HUDEP-2 (cell line): ENCODE results near the gene KRT77.

ENCODE experiments used
- DNase-seq, 76 experiments: peaks; one replicate each; lab custom pipeline; 2025; ENCODE audit not compliant: unreplicated experiment in 76 of 76; lab: John Stamatoyannopoulos, UW

The KRT77 gene

DNA sequence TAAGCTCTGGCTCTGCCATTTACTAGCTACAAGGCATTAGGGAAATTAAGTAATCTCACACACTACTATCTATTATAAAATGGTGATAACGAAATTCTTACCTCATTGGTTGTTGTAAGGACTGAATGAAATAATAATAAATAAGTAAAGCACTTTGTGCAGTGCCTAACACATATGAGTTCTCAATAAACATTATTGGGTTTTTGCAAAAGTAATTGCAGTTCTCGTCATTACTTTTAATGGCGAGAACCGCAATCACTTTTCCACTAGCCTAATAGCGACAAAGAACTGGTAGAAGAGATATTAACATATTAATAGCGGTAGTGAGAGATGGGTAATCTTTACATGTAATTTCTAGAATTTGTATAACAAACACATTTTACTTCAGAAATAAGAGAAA, 9.2 kb downstream of the KRT77 start:
- DNase-seq = no peak

DNA sequence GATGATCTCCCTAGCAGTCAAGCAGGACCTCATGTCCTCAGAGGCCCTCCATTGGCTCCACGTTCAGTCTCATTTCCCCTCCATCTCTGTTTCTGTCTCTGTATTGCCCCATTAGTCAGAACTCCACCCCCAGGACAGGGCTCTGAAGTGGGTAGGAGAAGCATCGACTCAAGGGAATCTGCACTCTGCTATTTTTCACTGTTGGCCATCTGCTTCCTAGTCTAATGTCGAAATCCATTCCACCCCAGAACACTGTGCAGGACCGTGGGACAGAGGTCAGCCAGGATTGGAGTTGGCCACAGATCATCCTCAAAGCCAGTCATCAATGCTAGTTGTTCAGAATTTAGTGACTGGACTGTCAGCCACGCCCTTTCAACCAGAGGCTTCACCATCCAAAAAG, 10.1 kb downstream of the KRT77 start:
- DNase-seq = no peak

DNA sequence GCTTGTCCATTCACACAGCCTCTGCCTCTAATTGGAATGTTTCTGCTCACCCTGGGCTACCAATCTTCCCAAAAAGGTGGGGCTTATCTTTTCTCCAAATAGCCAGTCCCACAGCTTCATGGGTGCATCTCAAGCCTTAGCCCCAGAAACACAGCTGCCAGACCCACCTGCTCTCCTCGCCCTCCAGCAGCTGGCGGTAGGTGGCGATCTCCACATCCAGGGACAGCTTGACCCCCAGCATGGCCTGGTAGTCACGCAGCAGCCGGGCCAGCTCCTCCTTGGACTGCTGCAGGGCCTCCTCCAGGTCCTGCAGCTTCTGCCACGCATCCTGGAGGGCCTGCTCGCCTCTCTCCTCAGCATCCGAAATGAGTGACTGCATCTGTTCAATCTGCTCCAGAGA, 11.1 kb downstream of the KRT77 start:
- DNase-seq = peak in 2 of 76 experiments; percentile 11 to 16

DNA sequence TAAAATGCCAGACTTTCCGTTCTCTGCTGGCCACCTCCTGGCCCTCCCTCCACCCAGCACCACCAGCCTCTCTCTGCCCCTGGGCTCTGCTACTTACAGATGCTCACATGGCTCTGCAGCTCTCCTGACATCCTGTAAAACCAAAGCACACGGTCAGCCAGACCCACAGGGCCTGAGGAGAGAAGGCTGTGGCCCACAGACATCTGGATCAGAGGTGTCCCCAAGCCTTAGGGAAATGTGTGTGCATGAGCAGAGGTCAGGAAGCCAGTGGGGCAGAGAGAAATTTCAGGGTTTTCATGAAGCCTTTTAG, 11.5 kb downstream of the KRT77 start:
- no peak for DNase-seq

DNA sequence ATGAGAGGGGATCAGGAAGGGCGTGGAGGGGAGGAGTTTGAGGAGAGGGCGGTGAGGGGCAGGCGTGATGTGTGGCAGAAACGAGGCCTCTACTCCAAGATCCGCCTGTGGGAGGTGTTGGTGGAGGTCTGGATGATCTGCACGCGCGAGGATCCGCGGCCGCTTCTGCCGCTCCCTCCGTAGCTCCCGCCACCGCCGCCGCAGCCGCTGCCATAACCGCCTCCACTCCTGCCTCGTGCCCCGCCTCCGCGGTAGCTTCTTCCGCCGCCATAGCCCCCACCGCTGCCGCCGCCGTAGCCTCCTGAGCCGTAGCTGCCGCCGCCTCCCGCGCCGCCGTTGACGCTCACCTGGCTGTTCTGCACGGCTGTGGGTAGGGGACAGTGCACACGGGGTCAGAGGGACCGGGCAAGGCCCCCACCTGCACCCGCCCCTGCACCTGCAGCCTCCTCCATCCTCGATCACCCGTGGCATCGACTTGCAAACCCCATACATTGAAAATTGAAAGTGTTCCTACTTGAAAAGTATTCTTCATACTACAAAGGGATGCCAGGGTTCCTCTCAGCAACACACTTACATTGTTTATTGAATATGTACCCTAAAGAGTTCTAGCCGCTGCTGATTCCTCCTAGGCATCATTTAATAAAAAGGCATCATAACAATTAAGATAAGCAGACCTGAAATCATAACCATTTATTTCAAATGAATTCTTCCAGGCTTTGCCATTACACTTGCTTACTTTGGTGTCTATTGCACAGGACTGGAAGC, 12.1 kb downstream of the KRT77 start:
- no peak for DNase-seq

DNA sequence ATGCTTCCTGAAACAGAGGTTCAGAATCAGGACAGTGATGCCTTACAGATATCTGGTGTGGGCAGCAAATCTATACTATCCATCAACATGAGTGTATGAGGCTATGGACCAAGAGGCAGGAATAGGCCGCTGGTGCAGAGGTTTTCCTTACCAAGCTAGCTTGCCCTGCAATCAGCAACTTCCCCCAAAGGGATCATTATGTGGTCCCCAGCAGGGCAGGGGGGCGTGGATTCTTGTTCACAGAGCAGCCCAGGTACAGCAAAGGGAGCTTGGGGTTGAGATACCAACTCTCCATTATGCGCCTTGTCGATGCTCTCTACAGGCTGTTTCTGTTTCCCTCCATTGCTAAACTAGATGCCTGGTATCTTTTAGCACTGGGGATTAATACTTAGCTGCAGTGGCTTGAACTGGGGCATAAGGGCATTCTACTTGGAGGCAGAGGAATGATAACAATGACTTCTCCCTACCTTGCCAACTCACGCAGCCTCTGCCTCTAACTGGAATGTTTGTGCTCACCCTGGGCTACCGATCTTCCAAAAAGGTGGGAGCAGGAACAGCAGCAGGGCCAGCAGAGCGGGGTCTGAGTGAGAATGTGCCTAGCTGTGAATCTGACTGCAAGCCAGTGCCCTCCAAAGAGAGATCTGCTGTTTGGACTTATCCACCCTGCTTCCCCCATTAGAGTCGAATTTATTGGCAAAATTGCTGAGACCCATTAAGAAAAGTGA, 12.8 kb downstream of the KRT77 start:
- no peak for DNase-seq

DNA sequence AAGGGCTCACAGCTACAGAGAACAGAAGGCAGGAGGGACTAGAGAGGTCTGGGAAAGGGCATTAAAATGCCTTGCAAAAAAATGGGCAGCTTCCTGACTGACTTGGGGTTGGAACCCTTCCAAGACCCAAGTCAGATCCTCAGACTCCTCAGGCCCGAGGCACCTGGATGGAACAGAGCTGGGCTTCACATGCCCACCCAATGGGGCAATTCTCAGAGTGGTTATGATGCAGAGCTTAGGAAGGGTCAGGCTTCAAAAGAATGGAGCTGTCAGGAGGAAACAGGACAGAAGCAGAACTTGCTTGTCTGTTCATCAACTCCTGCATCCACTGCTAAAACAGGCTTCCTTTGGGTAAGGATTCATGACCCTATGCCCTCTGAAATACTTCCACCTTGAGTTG, 13.4 kb downstream of the KRT77 start:
- no peak for DNase-seq

DNA sequence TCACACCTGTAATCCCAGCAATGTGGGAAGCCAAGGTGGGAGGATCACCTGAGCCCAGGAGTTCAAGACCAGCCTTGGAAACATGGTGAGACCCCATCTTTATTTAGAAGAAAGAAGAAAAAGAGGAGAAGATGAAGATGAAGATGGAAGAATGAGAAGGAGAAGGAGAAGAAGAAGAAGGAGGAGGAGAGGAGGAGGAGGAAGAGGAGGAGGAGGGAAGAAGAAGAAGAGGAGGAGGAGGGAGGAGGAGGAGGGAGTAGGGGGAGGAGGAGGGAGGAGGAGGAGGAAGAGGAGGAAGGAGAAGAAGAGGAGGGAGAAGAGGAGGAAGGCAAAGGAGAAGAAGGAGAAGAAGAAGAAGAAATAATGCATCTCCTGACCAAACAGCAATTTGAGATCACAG, 14.1 kb downstream of the KRT77 start:
- DNase-seq = no peak

DNA sequence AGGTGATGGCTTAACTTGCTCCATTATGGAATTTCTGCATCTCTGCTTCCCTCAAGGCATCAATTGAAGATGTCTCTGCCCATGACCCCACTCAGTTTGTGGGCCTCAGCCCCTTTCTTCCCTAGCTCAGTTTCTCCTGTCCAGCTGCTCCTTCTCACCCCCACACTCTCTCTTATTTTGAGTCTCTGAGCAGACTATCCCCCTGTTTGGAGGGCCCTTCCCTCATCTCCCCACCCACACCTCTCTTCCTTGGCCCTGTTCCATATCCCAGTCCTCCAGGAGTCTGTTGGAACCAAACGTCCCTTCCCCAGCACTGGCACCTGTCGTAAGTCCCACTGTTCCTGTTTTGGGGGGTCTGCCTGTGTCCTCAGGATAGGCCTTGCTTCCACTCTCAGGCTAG, 14.8 kb downstream of the KRT77 start:
- DNase-seq = no peak

DNA sequence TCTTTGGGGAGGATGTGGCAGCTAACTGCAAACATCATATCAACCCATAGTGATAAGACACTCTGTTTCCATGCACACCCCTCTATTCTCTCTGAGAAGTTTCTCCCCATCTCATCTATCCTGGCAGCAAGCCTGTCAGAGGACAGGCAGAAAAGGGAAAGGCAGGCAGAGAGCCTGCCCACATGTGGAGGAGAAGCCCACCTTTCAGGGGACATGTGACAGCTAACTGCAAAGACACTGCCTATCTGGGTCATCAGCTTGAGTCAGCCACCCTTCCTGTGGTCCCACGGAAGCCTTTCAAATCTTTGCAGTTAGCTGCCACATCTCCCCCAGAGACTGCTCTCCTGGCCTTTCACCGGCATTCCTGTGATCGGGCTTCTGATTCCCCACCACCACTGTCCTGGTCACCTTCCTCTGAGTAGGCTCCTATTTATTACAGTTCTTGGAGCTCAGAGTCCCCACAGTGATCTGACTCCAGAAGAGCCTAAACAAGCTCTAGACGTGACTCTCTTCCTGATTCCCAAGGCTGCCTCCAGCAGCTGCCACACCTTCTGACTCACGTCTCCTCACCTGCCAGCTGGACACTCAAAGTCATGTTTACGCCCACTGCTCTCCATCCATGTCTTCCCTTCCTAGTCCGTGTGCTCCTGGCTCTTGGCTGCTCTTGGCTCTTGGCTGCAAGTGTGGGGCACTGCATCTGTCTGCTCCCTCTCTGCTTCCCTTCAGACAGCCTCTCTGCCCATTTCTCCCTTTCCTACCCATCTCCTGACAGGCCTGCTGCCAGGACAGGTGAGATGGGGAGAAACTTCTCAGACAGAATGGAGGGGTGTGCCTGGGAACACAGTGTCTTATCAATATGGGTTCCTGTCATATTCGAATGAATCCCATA, 15.6 kb downstream of the KRT77 start:
- DNase-seq = peak in 13 of 76 experiments; percentile 6 to 38 (median 17)

DNA sequence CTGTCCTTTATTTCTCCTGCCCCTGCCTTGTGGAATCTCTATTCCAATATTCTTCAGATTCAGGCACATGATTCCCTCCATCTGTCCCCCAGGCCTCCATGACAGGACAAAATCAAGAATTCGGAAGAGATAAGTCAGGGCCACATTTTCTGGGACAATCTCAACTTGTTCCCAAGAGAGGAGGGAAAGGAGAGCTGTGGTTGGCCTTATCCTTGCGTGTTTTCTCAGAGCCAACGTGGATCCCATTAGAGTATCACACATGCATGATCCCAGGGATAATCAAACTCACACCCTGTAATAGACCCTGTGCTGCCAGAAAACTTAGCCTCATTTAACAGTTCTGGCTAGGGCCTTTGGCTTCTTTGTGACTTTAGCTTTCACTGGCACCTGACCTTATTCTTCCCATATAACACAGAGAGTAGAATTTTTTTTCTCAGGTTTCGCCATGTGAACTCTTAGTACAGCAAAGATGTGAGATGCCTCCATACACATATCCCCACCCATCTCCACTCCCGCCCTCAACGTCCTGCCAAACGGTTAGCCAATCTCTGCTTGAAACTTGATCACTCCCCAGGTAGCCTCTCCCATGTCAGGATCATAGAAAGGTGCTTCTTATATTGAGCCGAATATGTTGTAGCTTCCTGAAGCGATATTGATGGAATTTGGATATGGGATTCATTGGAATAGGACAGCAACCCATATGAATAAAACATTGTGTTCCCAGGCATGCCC, 16.4 kb downstream of the KRT77 start:
- DNase-seq = no peak

DNA sequence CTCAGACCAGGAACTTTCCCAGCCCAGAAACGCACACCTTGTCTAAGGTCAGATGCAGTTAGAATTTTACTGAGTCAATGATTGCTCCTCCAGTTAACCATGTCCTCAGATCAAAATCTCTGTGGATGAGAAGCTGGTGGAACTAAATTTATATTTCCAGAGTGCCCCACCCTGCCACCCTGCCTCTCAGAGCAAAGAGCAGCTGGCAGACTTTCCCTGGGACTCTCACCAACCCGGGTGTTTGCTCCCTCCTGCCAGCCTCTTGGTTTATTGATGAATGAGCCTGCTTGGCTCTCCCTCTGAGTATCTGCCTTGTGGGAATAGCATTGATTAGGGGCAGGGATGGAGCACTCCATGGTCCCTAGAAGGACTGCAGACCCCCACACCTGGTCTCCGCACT, 17.3 kb downstream of the KRT77 start:
- DNase-seq = no peak

DNA sequence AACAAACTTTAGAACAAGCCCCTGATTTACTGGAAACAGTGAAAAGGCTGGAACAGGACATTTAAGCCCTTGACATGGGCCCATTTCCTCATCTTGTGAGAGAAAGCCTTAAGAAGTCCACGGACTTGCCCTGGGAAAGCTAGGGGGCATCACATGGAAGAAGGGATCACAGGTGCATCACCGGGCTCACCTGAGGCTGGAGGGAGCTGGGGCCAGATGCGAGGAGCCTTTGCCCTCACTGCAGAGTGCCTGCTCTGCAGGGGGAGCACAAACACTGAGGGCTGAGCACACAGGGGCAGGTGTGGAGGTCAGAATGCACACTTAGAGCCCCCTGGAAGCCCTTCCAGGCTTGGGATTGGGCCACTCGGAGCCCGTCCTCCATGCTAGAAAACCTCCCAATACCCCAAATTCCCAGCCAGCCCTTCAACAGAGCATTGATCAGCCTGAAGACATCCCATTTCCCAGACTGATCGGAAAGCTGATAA, 17.9 kb downstream of the KRT77 start:
- DNase-seq = no peak

DNA sequence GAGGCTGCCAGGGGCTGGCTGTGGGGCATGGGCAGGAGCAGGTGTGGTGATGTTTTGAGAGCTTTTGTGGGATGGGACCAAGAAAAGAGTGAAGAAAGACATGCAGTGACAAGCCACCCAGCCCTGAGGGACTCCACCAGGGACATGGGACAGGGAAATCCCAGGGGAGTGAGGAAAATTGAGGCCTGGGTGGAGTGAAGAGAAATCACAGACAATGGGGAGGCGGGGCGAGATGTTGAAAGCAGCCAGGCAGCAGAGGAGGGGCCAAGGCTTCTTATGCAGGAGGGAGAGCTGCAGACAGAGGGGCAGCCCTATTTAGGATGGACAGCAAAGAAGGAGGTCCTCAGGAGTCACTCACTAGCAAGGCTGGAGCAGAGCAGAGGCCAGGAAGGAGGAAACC, 18.9 kb downstream of the KRT77 start:
- no peak for DNase-seq

DNA sequence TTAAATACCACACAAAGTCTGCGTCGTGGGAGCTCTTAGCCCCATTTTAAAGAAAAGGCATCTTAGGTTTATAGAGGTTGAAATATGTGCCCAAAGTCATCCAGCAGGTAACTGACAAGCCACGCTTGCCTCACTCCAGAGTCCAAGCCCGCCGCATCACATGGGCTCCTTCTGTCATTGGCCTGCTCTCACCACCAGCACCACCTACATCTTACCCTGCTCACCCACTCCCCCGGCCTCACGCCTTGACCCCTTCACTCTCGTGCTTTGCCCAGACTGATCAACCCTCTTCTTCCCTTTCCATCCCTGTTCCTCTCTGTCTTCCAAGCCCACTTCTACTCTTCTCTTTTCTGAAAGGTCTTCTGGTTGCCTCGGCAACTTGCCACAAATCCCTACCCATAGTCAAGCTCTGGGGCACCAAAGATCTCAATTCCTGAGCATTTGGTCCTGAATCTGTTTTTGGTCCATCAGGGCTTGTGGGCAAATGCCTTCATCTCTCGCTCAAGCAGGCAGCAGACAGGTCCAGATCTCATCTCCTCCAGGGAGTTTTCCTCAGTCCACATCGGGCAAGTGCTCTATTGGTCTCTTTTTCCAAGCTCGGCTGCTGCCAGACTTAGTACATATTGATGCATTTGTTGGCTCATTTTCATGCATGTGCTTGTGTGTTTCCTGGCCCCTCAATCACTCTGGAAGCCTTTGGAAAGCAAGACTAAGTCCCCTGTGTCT, 19.6 kb downstream of the KRT77 start:
- no peak for DNase-seq

DNA sequence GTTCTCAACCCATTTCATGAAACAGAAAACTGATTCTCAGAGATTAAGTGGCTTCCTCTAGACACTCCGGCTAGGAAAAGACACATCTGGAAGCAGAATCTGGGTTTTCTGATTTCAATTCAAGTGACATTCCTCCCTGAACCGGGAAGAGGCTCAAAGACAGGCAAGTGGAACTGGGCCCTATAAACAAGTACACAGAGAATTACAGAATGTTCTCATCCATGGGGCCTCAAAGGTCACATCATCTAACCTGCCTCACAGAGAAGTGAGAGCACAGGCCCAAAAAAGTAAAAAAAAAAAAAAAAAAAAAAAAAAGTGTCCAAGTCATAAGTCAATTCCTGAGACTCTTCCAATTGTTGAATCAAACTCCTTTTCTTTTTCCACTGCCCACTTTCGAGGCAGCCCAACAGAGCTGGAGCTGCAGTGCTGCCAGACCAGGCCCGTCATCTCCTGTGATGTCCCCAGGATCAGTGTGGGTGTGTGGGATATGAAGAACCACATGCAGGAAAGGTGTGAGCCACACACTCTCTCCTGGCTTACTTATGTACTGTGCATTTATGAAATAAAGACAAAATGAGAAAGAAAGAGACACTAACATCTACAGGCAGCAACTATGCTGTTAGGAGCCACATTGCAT, 20.3 kb downstream of the KRT77 start:
- no peak for DNase-seq

DNA sequence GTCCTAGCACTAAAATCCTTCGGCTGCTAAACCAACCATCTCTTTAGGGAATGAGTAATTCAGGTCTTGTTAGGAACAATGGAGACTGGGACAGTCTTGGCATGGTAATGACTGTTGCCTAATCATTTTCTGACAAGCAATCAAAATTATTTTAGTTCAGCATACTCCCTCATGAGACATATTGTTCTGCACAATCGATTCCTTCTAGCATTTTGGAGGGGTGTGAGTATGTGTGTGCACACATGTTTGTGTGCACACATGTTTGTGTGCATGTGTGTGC, 21.0 kb downstream of the KRT77 start:
- no peak for DNase-seq

DNA sequence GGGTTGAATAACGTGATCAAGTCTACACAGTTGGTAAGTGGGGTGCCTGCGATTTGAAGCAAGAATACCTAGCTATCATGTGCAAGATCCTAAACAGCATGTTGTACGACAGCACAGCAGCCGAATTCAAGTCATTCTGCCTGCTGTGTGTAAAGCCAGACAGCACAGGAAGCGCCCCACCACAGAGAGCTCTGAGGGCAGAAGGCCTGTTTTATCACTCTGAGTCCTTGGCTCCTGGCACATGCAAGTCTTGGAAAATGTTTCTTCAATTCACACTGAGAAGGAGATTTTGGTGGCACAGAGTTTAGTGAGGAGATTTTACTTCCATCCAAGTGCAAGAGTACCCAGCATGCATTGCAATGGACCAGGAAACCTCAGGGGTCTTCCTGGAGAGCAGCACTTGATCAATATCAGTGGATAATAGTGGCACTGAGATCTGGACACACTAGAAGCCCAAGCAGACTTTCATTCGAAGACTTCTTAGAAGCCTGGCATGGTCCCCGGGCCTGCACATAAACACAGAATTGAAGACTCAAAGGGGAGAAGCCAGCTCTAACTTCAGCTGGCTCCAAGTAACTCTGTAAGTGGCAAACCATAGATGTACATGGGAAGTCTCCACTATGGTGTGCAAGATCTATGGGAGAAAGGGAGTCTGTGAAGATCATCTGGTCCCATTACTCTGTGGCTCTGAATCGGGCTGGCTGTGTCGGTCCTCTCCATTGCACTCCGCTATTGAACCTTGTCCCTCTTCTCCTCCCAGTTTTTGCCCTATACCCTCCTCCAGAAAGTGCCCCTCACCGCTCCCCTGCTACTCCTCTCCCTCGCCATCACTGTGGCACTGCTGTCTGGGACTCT, 21.6 kb downstream of the KRT77 start:
- DNase-seq = no peak

DNA sequence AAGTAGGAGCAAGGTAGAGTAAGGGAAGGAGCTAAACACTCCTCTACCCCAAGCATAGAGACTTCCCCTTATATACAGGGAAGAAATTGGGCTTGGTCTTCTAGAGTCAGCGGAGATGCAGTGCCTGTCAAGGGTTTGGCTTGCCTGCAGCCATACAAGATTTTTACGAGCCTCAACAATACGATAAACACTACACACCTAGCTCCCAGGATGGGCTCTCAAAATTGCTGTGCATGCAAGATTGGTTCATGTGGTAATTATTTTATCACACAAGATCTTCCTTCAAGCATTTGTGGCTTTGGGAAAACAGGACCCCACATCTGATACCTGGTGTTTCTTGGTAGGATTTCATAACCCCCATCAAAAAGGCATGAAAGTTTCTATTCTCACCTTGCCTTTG, 23.0 kb downstream of the KRT77 start, which contains the start of gene KRT1:
Gene KRT1, minus strand, starts transcription at position 45 of the 400 bp plus-strand sequence. CDS start 59 bp downstream, outside the sequence.
- no peak for DNase-seq
